ENCODE data around the gene TCEAL2. TPM values are rescaled to one million over a fixed set of nuclear protein-coding genes. Genes with fewer than 3 reads are reported as not detected.
"Not testable (repeated sequence)": the region's sequence is repeated elsewhere in the genome, so short reads cannot be mapped to it uniquely, and the experiment has no call there.

TCEAL2 gene
- under 1 TPM; 0.39 to 0.40 TPM for total RNA-seq

- not testable (repeated sequence) for H3K9me3 Mint-ChIP-seq, H3K27ac Mint-ChIP-seq, H3K36me3 Mint-ChIP-seq, H3K4me1 Mint-ChIP-seq
- H3K27me3 Mint-ChIP-seq: peaks cover 30% of the 10 kb centered on the region
- peak; percentile 10 for DNase-seq
- peak within 1 kb of the TSS; percentile 61 for H3K4me3 Mint-ChIP-seq
These were observed at the start of gene TCEAL2 for GRCh38 chrX:102125436-102125835. Gene TCEAL2 (plus strand): TSS chrX:102125679. CDS start chrX:102126831, 1,152 bp downstream.

GRCh38 chrX:102077426-102077825, 48.1 kb upstream of the TCEAL2 start:
- H3K4me3 Mint-ChIP-seq: no peak overlapping the region
- H3K27ac Mint-ChIP-seq: no peak overlapping the region
- no peak for DNase-seq
- H3K36me3 Mint-ChIP-seq: no peaks in the 10 kb centered on the region
- H3K27me3 Mint-ChIP-seq: peaks cover 11% of the 10 kb centered on the region
- no peaks in the 10 kb centered on the region for H3K9me3 Mint-ChIP-seq
- H3K4me1 Mint-ChIP-seq: peaks cover 2% of the 10 kb centered on the region

GRCh38 chrX:102085706-102086105, 39.8 kb upstream of the TCEAL2 start:
- Mint-ChIP-seq H3K27me3 (peaks cover 5% of the 10 kb centered on the region), H3K4me3 (no peak overlapping the region), H3K27ac (no peak overlapping the region), H3K9me3 (no peaks in the 10 kb centered on the region), H3K36me3 (no peaks in the 10 kb centered on the region), H3K4me1 (no peaks in the 10 kb centered on the region)
- no peak for DNase-seq

GRCh38 chrX:102113367-102113766, 12.1 kb upstream of the TCEAL2 start:
- Mint-ChIP-seq H3K4me1 (no peaks in the 10 kb centered on the region), H3K27me3 (peaks cover 18% of the 10 kb centered on the region), H3K36me3 (no peaks in the 10 kb centered on the region), H3K9me3 (peaks cover 3% of the 10 kb centered on the region), H3K27ac (no peak overlapping the region), H3K4me3 (no peak overlapping the region)
- no peak for DNase-seq

GRCh38 chrX:102115748-102116147, 9.7 kb upstream of the TCEAL2 start:
- Mint-ChIP-seq H3K27me3 (peaks cover 14% of the 10 kb centered on the region), H3K4me3 (no peak overlapping the region), H3K9me3 (peaks cover 3% of the 10 kb centered on the region), H3K36me3 (no peaks in the 10 kb centered on the region), H3K4me1 (no peaks in the 10 kb centered on the region), H3K27ac (no peak overlapping the region)
- no peak for DNase-seq

GRCh38 chrX:102125014-102125413, 465 bp upstream of the TCEAL2 start:
- peak overlapping the region; percentile 57 for H3K4me3 Mint-ChIP-seq
- DNase-seq, H3K9me3 Mint-ChIP-seq, H3K4me1 Mint-ChIP-seq, H3K27ac Mint-ChIP-seq, H3K36me3 Mint-ChIP-seq: not testable (repeated sequence)
- peaks cover 30% of the 10 kb centered on the region for H3K27me3 Mint-ChIP-seq

GRCh38 chrX:102126080-102126818, 770 bp downstream of the TCEAL2 start:
- H3K27me3 Mint-ChIP-seq: peaks cover 34% of the 10 kb centered on the region
- peak overlapping the region; percentile 45 for H3K4me3 Mint-ChIP-seq
- not testable (repeated sequence) for H3K4me1 Mint-ChIP-seq, H3K9me3 Mint-ChIP-seq, H3K27ac Mint-ChIP-seq, H3K36me3 Mint-ChIP-seq, DNase-seq

GRCh38 chrX:102126863-102127262, 1.4 kb downstream of the TCEAL2 start:
- no peaks in the 10 kb centered on the region for H3K9me3 Mint-ChIP-seq
- H3K4me3 Mint-ChIP-seq: no peak overlapping the region
- DNase-seq: no peak
- peaks cover 34% of the 10 kb centered on the region for H3K27me3 Mint-ChIP-seq
- no peak overlapping the region for H3K27ac Mint-ChIP-seq
- no peaks in the 10 kb centered on the region for H3K36me3 Mint-ChIP-seq
- peaks cover 2% of the 10 kb centered on the region for H3K4me1 Mint-ChIP-seq

GRCh38 chrX:102129473-102129872, 4.0 kb downstream of the TCEAL2 start:
- H3K27me3 Mint-ChIP-seq: peaks cover 34% of the 10 kb centered on the region
- H3K9me3 Mint-ChIP-seq: no peaks in the 10 kb centered on the region
- no peak for DNase-seq
- H3K4me1 Mint-ChIP-seq: peaks cover 2% of the 10 kb centered on the region
- no peak overlapping the region for H3K4me3 Mint-ChIP-seq
- H3K27ac Mint-ChIP-seq: no peak overlapping the region
- no peaks in the 10 kb centered on the region for H3K36me3 Mint-ChIP-seq

GRCh38 chrX:102138064-102138463, 12.6 kb downstream of the TCEAL2 start:
- H3K4me1 Mint-ChIP-seq: no peaks in the 10 kb centered on the region
- H3K27me3 Mint-ChIP-seq: peaks cover 19% of the 10 kb centered on the region
- H3K9me3 Mint-ChIP-seq: no peaks in the 10 kb centered on the region
- DNase-seq: no peak
- H3K36me3 Mint-ChIP-seq: no peaks in the 10 kb centered on the region
- H3K4me3 Mint-ChIP-seq: no peak overlapping the region
- H3K27ac Mint-ChIP-seq: no peak overlapping the region

- not testable (repeated sequence) for H3K4me3 Mint-ChIP-seq, DNase-seq, H3K9me3 Mint-ChIP-seq, H3K4me1 Mint-ChIP-seq, H3K27ac Mint-ChIP-seq, H3K36me3 Mint-ChIP-seq
- peaks cover 20% of the 10 kb centered on the region for H3K27me3 Mint-ChIP-seq
These were observed 15.4 kb downstream of the TCEAL2 start for GRCh38 chrX:102140876-102141275.

- not testable (repeated sequence) for H3K27ac Mint-ChIP-seq, H3K4me3 Mint-ChIP-seq, H3K9me3 Mint-ChIP-seq, H3K36me3 Mint-ChIP-seq, H3K4me1 Mint-ChIP-seq, DNase-seq
- H3K27me3 Mint-ChIP-seq: peaks cover 20% of the 10 kb centered on the region
These were observed 16.2 kb downstream of the TCEAL2 start for GRCh38 chrX:102141631-102142030.

- not testable (repeated sequence) for H3K27ac Mint-ChIP-seq, H3K9me3 Mint-ChIP-seq, DNase-seq, H3K36me3 Mint-ChIP-seq, H3K4me1 Mint-ChIP-seq, H3K4me3 Mint-ChIP-seq
- H3K27me3 Mint-ChIP-seq: peaks cover 20% of the 10 kb centered on the region
These were observed 16.8 kb downstream of the TCEAL2 start, which contains the start of gene TCEAL6 for GRCh38 chrX:102142274-102142673. Gene TCEAL6 (minus strand): TSS chrX:102142481.

- Mint-ChIP-seq H3K36me3 (no peaks in the 10 kb centered on the region), H3K27me3 (peaks cover 13% of the 10 kb centered on the region), H3K4me3 (peak overlapping the region; percentile 95), H3K27ac (peak overlapping the region; percentile 62), H3K9me3 (no peaks in the 10 kb centered on the region), H3K4me1 (peaks cover 9% of the 10 kb centered on the region)
- DNase-seq: no peak
These were observed 28.9 kb downstream of the TCEAL2 start for GRCh38 chrX:102154218-102154860.

GRCh38 chrX:102154900-102155805, 29.7 kb downstream of the TCEAL2 start:
- no peaks in the 10 kb centered on the region for H3K36me3 Mint-ChIP-seq
- peak; percentile 21 for DNase-seq
- H3K4me3 Mint-ChIP-seq: peak overlapping the region; percentile 95
- H3K27me3 Mint-ChIP-seq: peaks cover 13% of the 10 kb centered on the region
- H3K9me3 Mint-ChIP-seq: no peaks in the 10 kb centered on the region
- peak overlapping the region; percentile 82 for H3K27ac Mint-ChIP-seq
- peaks cover 9% of the 10 kb centered on the region for H3K4me1 Mint-ChIP-seq

All from activated naive CD8-positive, alpha-beta T cell treated with anti-CD3 and anti-CD28 coated beads for 36 hours (primary cell).